GM20000 (cell line): ENCODE measurements around the gene KRTAP5-2.
"Not testable (repeated sequence)": the region's sequence is repeated elsewhere in the genome, so short reads cannot be mapped to it uniquely, and the experiment has no call there.

Experiments
- DNase-seq: peaks from one replicate; pipeline ENCODE4 v3.0.0; 2012; ENCODE audit warnings: low spot score
- CTCF ChIP-seq: IDR thresholded peaks from 2 replicates; pipeline ENCODE4 v1.5.1; 2012; ENCODE audit warnings: mild to moderate bottlenecking, control low read depth; ENCODE audit errors: extremely low read depth, missing control alignments

The KRTAP5-2 gene

GRCh38 chr11:1624621-1625020, 26.5 kb upstream of the KRTAP5-2 start:
- no peak for TF ChIP-seq CTCF
- DNase-seq = no peak

DNA sequence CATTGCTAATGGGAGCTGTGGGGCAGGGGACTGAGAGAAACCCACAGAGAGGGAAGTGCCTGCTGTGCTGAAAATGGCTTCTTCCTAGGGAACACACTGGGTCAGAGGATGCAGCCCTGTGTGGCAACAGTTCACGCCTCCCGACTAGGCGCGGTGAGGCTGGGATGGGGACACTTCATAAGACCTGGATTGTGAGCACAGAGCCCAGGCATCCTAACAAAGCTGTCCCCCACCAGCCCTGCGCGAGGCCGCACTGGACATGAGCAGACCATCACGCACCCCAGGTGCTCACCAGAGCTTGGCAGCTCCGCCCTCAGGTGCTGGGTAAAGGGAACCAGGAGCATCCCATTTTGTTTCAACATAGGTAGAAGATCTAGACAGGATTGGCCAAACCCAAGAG, 25.6 kb upstream of the KRTAP5-2 start:
- DNase-seq = no peak
- no peak for TF ChIP-seq CTCF

- no peak for DNase-seq
- TF ChIP-seq CTCF = no peak
These were observed 24.0 kb upstream of the KRTAP5-2 start, which contains the start of gene KRTAP5-4 for GRCh38 chr11:1622086-1622485. Gene KRTAP5-4 (minus strand): TSS chr11:1622138. CDS start chr11:1622093, 45 bp downstream.

GRCh38 chr11:1619449-1619848, 21.4 kb upstream of the KRTAP5-2 start:
- DNase-seq = no peak

DNA sequence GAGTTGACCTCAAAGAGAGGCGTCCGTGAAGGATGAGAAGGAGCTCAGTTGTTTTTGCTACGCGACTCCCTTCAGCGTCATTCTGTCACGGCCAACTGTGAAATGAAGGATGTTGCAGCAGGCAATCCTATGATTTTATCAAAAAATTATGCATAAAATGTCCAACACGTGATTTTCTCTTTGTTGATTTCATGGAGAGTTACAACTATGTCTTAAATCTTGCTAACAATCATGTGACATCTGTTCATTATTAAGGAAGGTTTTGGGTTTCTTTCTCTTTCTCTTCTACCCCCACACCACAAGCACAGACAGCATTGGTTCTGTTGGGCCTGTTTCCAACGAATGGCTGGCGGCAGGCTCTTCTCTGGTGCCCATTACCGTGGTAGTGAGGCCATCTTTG, 20.1 kb upstream of the KRTAP5-2 start:
- TF ChIP-seq CTCF = no peak
- no peak for DNase-seq

More at GRCh38 chr11:1619449-1619848, 21.4 kb upstream of the KRTAP5-2 start:
- no peak for TF ChIP-seq CTCF

DNA sequence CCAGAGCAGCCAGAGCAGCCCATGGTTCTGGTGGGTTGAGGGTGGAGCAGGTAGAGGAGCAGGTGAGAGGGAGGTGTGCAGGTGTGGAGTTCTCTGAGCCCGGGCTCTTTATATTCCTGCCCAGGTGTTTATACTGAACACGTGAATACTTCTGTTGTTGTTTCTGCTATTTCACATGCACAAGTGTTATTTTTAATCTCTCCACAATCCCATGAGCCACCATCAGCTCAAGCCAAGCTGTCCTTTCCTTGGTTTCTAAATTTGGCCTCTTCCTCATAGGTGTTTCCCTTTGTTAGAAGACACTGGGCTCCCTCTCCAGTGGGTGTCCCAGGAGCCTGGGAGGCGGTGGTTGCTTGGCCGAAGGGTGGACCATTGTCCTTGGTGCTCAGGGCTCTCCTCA, 10.3 kb upstream of the KRTAP5-2 start, which contains the start of gene KRTAP5-3:
Gene KRTAP5-3, minus strand, starts transcription at position 101 of the 400 bp plus-strand sequence. Its CDS starts 78 bp downstream, at position 23.
- TF ChIP-seq CTCF = no peak
- DNase-seq = no peak

- DNase-seq = not testable (repeated sequence)
These were observed 9.8 kb upstream of the KRTAP5-2 start for GRCh38 chr11:1607901-1608300.

DNA sequence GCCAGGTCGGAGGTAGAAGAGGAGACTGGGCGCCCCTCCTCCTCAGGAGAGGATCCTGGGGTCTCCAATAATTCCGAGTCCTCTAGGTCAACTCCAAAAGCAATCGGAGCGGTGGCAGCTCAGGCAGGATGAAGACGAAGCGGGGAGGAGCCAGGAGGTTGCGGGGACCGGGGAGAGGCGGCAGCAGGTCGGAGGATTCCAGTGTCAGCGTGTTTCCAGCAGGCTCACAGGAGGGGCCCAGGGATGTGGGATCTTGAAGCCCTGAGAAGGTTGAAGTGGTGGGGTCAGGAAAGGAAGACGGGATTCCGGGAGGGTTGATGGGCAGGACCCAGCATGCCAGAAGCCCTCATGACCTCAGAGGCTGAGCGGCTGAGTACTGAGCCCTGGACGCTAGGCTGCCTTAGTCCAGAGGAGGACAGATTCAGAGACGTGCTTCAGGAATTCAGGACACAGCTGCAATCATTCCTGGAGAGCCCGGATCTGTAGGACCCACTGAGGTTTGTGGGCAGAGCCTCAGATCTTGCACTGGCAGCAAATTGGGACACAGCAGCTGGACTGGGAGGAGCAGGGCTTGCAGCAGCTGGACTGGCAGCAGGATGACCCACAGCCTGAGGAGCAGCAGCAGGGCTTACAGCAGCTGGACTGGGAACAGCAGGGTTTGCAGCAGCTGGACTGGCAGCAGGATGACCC, 9.2 kb upstream of the KRTAP5-2 start:
- DNase-seq = not testable (repeated sequence)

DNA sequence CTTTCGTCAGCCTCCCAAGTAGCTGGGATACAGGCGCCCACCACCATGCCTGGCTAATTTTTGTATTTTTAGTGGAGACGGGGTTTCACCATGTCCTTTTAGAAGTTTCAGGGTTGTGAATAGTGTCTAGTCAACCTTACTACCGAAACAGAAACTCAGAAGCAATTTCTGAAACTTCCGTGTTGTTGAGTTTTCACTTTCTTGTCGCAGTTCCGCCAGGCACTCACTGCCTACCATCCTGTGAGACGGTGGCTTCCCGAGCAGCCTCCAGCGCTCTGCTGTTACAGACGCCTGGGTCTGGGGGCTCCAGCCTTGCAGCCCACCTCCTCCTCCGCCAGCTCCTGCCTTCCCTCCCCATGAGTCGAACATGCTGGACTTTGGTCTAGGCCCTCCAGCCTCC, 7.8 kb upstream of the KRTAP5-2 start:
- peak; percentile 84 for DNase-seq
